ENCODE data around the gene ATIC.

ATIC gene

GRCh38 chr2:215320679-215321078, 8.8 kb downstream of the ATIC start:
- peaks cover 4% of the 10 kb centered on the region for H3K4me1 ChIP-seq (ENCODE audit: insufficient read depth, low read length, poor library complexity, severe bottlenecking)
- H3K9ac ChIP-seq (ENCODE audit: low read depth, low read length, poor library complexity, severe bottlenecking): no peak overlapping the region
- H2AFZ ChIP-seq (ENCODE audit: low read length): no peak overlapping the region
- 0 out of 2 replicates have a peak, but pooled peaks cover 3% of the 10 kb centered on the region for H3F3A ChIP-seq (ENCODE audit: low read depth)
- H3K27me3 ChIP-seq (ENCODE audit: insufficient read depth, low read length, poor library complexity, severe bottlenecking): no peaks in the 10 kb centered on the region
- no peak for TF ChIP-seq EZH2phosphoT487 (IDR thresholded peaks at IDR 0.05; ENCODE audit: borderline replicate concordance)
- TF ChIP-seq CTCF (conservative IDR thresholded peaks at IDR 0.05; ENCODE audit: low read length): no peak
- H4K20me1 ChIP-seq (ENCODE audit: insufficient read depth, low read length, poor library complexity, severe bottlenecking): peaks cover 13% of the 10 kb centered on the region
- no peak overlapping the region for H3K4me2 ChIP-seq (ENCODE audit: low read depth, low read length, poor library complexity, severe bottlenecking)
- no peaks in the 10 kb centered on the region for H3K9me2 ChIP-seq (replicated peaks; ENCODE audit: low read depth, low read length)
- H3K9me3 ChIP-seq (ENCODE audit: insufficient read depth, low read depth, low read length): no peaks in the 10 kb centered on the region
- no peak overlapping the region for H3K4me3 ChIP-seq (ENCODE audit: low read length, poor library complexity, severe bottlenecking)
- peaks cover 26% of the 10 kb centered on the region for H3K36me3 ChIP-seq (ENCODE audit: insufficient read depth, low read length)
- peaks cover 47% of the 10 kb centered on the region for H3K79me2 ChIP-seq (ENCODE audit: insufficient read depth, low read length)

- Histone ChIP-seq H3K36me3 (ENCODE audit: insufficient read depth, low read length) (peaks cover 53% of the 10 kb centered on the region), H3K9ac (ENCODE audit: low read depth, low read length, poor library complexity, severe bottlenecking) (no peak overlapping the region)
- TF ChIP-seq CTCF (conservative IDR thresholded peaks at IDR 0.05; ENCODE audit: low read length) (no peak), EZH2phosphoT487 (IDR thresholded peaks at IDR 0.05; ENCODE audit: borderline replicate concordance) (no peak)
These were observed 13.0 kb downstream of the ATIC start for GRCh38 chr2:215324811-215325210.

GRCh38 chr2:215328066-215328465, 16.2 kb downstream of the ATIC start:
- H3K9me3 ChIP-seq (ENCODE audit: insufficient read depth, low read depth, low read length): no peaks in the 10 kb centered on the region
- peaks cover 19% of the 10 kb centered on the region for H4K20me1 ChIP-seq (ENCODE audit: insufficient read depth, low read length, poor library complexity, severe bottlenecking)
- H3F3A ChIP-seq (ENCODE audit: low read depth): no peaks in the 10 kb centered on the region; the same call in 1 of the 2 replicates
- H3K4me1 ChIP-seq (ENCODE audit: insufficient read depth, low read length, poor library complexity, severe bottlenecking): peaks cover 9% of the 10 kb centered on the region
- H3K4me2 ChIP-seq (ENCODE audit: low read depth, low read length, poor library complexity, severe bottlenecking): no peak overlapping the region
- peaks cover 32% of the 10 kb centered on the region for H3K79me2 ChIP-seq (ENCODE audit: insufficient read depth, low read length)
- H3K36me3 ChIP-seq (ENCODE audit: insufficient read depth, low read length): peaks cover 67% of the 10 kb centered on the region
- no peaks in the 10 kb centered on the region for H3K9me2 ChIP-seq (replicated peaks; ENCODE audit: low read depth, low read length)
- no peak overlapping the region for H3K4me3 ChIP-seq (ENCODE audit: low read length, poor library complexity, severe bottlenecking)
- TF ChIP-seq CTCF (conservative IDR thresholded peaks at IDR 0.05; ENCODE audit: low read length) (no peak), EZH2phosphoT487 (IDR thresholded peaks at IDR 0.05; ENCODE audit: borderline replicate concordance) (no peak)
- H3K9ac ChIP-seq (ENCODE audit: low read depth, low read length, poor library complexity, severe bottlenecking): no peak overlapping the region
- no peak overlapping the region for H2AFZ ChIP-seq (ENCODE audit: low read length)
- H3K27me3 ChIP-seq (ENCODE audit: insufficient read depth, low read length, poor library complexity, severe bottlenecking): no peaks in the 10 kb centered on the region

More at GRCh38 chr2:215324811-215325210, 13.0 kb downstream of the ATIC start:
- Histone ChIP-seq H3K79me2 (ENCODE audit: insufficient read depth, low read length) (peaks cover 41% of the 10 kb centered on the region), H3F3A (ENCODE audit: low read depth) (no peaks in the 10 kb centered on the region), H3K4me3 (ENCODE audit: low read length, poor library complexity, severe bottlenecking) (no peak overlapping the region), H3K9me3 (ENCODE audit: insufficient read depth, low read depth, low read length) (no peaks in the 10 kb centered on the region), H3K27me3 (ENCODE audit: insufficient read depth, low read length, poor library complexity, severe bottlenecking) (no peaks in the 10 kb centered on the region), H4K20me1 (ENCODE audit: insufficient read depth, low read length, poor library complexity, severe bottlenecking) (peaks cover 13% of the 10 kb centered on the region), H2AFZ (ENCODE audit: low read length) (no peak overlapping the region), H3K4me1 (ENCODE audit: insufficient read depth, low read length, poor library complexity, severe bottlenecking) (no peaks in the 10 kb centered on the region), H3K9me2 (replicated peaks; ENCODE audit: low read depth, low read length) (no peaks in the 10 kb centered on the region), H3K4me2 (ENCODE audit: low read depth, low read length, poor library complexity, severe bottlenecking) (no peak overlapping the region)
